HG02763 (cell line): ENCODE results near the gene LTBP4.

Experiments
- ATAC-seq: cut with Tn5 transposase; IDR thresholded peaks from one replicate; pipeline ENCODE4 v1.9.1; 2021; ENCODE audit warnings: mild to moderate bottlenecking, moderate library complexity; ENCODE audit not compliant: unreplicated experiment

The LTBP4 gene

DNA sequence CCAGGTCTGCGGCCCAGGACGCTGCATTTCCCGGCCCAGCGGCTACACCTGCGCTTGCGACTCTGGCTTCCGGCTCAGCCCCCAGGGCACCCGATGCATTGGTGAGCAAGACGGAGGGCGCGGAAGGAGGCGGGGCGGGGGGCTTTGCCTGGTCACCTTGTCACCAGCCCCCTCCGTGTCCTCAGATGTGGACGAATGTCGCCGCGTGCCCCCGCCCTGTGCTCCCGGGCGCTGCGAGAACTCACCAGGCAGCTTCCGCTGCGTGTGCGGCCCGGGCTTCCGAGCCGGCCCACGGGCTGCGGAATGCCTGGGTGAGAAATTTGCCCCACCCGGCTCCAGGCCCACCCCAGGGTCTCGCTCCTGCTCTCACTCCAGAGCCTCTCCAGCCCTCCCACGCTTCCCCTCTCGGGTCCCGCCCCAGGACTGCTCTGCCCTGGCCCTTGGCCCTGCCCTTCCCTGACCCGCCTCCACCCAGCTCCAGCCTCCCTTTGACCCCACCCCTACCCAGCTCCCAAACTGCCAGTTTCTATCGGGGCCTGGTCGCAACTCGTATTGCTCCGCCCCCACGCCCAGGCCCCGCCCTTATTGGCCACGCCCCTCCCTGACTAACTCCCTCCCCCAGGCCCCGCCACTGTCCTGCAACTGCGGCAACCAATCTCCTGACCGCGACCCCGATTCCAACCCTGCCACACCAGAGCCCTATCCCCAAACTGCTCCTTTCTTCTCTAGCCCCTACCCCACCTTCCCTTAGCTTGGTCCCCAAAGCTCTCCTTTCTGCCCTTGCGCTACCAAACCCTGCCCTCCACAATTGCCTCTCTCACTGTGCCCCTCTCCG, 8.6 kb downstream of the LTBP4 start:
- peak; percentile 49 for ATAC-seq

DNA sequence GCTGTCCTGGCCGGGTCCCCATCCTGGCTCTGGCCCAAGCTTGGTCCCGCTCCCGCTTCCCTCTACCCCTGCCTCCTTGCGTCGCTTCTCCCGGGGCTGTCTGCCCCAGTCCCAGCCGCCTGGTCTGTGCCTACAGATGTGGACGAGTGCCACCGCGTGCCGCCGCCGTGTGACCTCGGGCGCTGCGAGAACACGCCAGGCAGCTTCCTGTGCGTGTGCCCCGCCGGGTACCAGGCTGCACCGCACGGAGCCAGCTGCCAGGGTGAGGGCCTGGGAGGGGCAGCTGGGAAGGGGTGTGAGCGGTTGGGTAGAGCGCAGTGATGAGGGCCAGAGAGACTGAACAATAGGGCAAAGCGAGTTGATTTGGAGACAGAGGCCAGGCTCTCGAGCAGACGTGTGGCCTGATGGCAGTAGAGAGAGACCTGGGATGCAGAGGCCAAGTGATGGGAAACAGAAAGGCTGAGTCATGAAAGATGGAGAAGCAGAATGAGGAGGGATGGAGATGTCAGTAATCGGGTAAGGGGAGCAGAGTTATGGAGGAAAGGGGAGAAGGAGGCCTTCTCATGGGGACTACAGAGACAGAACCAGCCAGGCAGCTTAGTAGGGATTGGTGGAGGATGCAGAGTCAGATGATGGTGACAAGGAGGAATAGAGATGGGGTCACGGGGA, 9.4 kb downstream of the LTBP4 start:
- ATAC-seq = no peak

DNA sequence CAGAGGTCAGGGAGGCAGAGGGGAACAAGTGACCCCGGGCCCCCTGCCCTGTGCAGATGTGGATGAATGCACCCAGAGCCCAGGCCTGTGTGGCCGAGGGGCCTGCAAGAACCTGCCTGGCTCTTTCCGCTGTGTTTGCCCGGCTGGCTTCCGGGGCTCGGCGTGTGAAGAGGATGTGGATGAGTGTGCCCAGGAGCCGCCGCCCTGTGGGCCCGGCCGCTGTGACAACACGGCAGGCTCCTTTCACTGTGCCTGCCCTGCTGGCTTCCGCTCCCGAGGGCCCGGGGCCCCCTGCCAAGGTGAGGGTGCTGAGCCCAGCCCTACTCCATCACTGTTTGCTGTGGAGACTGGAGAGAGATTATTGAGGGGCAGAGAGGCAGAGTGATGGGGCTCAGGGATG, 9.9 kb downstream of the LTBP4 start:
- no peak for ATAC-seq

DNA sequence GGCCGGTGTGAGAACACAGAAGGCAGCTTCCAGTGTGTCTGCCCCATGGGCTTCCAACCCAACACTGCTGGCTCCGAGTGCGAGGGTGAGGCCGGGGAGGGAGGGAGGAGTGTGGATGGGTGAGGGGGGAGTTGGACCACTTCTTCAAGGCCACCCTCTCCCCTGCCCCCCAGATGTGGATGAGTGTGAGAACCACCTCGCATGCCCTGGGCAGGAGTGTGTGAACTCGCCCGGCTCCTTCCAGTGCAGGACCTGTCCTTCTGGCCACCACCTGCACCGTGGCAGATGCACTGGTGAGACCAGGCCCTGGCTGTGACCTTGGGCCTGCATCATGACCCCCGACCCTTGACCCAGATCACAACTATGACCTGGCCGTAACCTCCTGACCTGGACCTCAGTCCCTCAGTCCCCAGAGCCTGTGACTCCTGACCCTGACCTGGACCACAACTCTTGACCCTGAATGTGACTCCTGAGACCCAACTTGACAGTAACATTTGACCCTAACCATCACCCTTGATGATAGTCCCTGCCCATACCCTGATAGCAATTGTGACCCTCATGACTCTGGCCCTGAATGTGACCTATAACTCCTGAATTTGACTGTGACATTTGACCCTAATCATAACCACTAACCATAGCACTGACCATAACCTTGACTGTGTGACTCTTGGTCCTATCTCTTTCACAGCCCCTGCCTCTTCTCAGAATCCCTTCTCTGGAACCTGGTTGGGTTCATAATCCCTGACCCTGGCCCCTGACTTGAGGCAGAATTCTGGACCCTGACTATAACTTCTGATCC, 10.9 kb downstream of the LTBP4 start:
- no peak for ATAC-seq

DNA sequence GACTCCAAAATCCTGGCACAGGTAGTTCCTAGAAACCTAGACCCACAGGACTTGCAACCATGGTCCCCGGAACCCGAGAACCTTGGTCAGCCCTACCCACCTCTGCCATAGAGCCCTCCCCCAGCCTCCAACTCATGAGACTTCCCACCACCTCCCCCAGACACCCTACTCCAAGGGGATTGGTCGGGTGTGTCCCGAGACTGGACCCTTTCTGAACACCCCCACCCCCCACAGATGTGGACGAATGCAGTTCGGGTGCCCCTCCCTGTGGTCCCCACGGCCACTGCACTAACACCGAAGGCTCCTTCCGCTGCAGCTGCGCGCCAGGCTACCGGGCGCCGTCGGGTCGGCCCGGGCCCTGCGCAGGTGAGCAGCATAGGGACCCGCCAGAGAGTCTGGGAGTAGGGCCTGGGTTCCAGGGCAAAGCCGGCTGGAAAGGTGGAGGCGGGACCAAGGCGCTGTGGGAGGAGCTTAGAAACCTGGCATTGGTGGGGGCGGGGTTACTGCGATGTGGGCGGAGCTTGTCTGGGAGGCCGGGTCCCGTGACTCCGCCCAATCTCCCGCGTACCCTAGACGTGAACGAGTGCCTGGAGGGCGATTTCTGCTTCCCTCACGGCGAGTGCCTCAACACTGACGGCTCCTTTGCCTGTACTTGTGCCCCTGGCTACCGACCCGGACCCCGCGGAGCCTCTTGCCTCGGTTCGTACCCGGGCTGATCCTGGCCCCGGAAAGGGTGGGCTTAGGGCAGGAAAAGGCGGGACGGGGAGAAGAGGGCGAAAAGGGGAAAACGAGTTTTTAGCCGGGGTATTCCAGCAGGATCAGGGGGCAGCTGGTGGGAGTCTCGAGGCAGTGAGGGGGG, 11.9 kb downstream of the LTBP4 start:
- no peak for ATAC-seq

DNA sequence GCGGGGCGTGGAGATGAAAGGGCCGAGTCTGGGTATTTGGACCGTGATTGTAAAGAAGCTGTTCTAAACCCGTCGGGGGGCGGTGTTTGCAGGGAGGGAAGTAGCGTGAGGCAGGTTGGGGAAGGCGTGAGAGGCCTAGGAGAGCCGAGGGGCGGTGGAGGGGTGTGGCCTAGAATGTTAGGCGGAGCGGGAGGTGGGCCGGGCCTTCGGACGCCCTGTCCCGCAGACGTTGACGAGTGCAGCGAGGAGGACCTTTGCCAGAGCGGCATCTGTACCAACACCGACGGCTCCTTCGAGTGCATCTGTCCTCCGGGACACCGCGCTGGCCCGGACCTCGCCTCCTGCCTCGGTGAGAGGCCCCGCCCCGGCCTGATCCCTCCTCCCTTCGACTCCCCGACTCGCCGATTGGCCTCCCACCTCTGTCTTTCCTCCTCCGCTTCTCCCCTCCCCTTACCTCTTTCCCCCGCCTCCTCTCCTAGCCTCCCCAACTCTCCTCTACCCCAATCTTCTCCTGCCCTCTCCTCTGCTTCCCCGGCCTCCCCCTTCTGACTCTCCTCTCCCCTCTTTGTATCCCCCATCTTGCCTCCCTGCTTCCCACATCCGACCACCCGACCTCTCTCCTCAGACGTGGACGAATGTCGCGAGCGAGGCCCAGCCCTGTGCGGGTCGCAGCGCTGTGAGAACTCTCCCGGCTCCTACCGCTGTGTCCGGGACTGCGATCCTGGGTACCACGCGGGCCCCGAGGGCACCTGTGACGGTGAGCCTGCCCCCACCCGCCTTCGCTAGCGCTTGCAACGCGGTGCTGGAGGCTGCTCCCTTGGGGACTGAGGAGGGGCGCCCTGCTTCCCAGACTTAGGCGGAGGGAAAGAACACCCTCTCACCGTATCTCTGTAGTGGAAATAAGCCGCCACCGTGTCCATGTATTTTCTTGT, 12.8 kb downstream of the LTBP4 start:
- ATAC-seq = peak; percentile 43

DNA sequence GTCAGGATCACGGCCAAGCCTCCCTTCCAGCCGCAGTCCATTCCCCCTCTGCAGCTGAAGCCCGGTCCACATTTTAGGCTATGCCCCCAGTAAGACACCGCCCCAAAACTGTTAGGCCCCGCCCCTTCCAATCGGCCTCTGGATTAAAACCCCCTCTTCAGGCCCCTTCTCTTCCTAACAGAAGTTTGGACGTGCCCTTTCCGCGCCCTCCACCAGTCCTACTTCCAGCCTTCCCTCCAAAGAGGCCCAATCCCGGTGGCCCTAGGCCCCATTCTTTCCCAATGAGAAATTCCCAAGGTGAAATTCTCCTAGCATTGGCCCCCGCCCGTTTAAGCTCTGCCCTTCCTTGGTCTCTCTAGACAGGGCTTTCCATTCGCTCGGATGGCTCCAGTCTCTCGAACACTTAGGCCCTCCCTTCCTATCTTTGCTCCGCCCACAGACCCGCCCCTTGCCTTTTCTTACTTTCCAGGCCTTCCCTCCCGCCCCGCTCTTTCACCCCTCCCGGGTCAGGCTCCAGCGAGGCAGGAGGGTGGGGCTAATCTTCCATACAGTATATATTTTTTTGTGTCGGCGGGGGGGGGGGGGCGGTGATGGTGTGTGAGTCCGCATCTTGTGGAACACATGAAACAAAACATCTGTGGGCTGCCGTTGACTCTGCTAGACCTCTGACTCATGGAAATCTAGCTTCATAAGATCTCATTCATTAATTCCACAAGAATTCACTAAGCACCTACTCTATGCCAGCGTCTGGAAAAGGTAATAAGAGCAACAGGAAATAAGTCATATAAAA, 13.6 kb downstream of the LTBP4 start:
- ATAC-seq = no peak

DNA sequence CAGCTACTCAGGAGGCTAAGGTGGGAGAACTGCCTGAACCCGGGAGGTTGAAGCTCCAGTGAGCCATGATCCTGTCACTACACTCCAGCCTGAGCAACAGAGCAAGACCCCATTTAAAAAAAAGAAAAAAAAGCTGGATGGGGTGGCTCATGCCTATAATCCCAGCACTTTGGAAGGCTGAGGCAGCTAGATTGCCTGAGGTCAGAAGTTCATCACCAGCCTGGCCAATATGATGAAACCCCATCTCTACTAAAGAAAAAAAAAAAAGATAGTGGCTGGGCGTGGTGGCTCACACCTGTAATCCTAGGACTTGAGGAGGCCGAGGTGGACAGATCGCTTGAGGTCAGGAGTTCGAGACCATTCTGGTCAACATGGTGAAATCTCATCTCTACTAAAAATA, 15.0 kb downstream of the LTBP4 start:
- no peak for ATAC-seq

DNA sequence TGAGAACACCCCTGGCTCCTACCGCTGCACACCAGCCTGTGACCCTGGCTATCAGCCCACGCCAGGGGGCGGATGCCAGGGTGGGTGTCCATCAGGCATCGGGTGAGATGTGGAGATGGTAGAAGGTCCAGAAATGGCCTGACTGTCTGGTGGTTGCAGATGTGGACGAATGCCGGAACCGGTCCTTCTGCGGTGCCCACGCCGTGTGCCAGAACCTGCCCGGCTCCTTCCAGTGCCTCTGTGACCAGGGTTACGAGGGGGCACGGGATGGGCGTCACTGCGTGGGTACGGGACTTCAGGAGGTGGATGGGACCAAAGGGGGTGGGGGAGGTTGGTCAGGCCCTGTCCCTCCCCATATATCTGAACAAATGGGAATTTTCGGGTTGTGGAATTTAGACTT, 15.8 kb downstream of the LTBP4 start:
- no peak for ATAC-seq

DNA sequence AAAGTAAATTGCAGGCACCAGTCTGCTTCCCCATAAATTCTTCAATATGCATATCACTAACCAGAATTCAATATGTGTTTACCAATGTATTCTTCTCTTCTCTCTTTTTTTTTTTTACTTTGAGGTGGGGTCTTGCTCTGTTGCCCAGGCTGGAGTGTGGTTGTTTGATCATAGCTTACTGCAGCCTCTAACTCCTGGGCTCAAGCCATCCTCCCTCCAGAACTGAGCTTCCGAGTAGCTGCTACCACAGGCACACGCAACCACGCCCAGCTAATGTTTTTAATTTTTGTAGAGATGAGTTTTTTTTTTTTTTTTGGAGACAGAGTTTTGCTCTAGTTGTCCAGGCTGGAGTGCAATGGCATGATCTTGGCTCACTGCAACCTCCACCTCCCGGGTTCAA, 16.8 kb downstream of the LTBP4 start:
- no peak for ATAC-seq

DNA sequence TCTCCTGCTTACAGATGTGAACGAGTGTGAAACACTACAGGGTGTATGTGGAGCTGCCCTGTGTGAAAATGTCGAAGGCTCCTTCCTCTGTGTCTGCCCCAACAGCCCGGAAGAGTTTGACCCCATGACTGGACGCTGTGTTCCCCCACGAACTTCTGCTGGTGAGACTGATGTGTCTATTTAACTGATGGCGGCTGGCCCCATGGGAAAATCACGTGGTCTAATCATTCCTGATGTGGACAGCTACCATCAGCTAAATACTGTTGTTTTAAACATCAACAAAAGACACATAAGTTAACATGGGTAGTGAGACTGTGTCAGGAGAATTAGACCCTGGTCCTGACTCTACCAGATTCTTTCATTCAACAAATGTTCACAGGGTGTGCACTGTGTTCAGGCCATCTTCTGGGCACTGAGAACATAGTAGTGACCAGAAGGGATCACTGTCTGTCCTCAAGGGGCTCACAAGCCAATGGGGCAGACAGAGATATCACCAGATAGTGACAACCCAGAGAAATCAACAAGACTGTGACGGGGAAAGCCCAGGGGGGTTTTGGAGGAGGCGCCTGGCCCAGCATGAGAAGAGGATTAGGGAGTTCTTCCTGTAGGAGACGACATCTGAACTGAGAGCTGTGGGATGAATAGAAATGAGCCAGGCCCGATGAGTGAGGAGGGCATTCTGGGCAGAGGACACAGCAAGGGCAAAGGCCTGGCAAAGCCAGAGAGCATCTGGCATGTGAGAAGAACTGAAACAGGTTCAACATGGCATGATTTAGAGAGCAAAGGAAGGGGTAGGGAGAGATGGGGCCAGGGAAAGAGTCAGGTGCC, 18.4 kb downstream of the LTBP4 start:
- ATAC-seq = no peak

DNA sequence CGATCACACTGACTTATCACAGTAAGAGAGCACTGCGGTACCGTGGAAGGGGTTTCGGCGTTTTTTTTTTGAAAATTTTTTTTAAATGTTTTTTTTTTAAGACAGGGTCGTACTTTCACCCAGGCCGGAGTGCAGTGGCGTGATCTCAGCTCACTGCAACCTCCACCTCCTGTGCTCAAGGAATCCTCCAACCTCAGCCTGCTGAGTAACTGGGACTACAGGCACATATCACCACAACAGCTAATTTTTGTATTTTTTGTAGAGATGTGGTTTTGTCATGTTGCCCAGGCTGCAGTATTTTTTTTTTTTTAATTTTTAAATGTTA, 19.0 kb downstream of the LTBP4 start:
- no peak for ATAC-seq

DNA sequence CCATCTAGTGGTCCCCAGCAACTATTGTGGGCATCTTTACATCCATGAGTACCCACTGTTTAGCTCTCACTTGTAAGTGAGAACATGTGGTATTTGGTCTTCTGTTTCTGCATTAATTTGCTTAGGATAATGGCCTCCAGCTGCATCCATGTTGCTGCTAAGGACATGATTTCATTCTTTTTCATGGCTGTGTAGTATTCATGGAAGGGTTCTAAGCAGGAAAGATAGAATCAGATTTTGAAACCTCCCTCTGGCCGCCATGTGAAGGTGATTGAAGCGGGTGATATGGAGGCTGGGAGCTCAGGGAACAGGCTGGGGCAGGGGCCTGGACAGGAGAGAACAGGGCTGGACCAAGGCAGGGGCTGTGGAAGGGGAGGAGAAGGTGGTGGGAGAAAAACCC, 20.1 kb downstream of the LTBP4 start:
- no peak for ATAC-seq

DNA sequence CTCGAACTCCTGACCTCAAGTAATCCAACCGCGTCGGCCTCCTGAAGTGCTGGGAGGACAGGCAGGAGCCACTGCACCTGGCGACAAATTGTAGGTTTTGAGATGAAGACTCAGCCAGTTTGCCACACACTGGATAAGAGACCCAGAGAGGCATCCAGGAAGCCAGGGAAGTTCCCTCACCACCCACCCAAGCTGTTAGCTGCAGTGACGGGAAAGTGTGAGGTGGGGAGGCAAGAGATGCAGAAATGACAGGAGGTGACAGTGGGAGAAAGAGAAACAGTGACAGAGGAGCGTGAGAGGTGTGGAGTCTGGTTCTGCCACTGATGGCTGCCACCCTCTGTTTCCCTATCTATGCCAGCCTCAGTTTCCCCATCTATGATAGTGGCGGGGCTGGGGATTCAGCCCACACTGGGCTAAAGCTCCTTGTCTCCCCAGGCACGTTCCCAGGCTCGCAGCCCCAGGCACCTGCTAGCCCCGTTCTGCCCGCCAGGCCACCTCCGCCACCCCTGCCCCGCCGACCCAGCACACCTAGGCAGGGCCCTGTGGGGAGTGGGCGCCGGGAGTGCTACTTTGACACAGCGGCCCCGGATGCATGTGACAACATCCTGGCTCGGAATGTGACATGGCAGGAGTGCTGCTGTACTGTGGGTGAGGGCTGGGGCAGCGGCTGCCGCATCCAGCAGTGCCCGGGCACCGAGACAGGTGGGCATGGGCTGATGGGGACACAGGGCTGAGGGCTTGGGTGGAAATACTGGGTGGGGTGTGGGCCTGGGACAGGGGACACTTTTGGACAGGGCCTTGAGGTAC, 21.0 kb downstream of the LTBP4 start:
- ATAC-seq = no peak

DNA sequence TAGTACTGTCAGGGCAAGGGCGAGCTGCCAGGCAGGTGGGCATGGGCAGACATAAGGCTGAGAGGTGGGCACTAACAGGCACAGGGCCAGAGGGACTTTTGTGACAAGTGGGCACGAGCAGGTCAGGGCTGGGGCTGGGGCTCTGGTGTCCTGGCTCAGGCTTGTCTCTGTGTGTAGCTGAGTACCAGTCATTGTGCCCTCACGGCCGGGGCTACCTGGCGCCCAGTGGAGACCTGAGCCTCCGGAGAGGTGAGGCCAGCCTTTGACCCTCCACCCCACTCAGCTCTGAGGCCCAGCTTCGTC, 21.6 kb downstream of the LTBP4 start:
- ATAC-seq = no peak

DNA sequence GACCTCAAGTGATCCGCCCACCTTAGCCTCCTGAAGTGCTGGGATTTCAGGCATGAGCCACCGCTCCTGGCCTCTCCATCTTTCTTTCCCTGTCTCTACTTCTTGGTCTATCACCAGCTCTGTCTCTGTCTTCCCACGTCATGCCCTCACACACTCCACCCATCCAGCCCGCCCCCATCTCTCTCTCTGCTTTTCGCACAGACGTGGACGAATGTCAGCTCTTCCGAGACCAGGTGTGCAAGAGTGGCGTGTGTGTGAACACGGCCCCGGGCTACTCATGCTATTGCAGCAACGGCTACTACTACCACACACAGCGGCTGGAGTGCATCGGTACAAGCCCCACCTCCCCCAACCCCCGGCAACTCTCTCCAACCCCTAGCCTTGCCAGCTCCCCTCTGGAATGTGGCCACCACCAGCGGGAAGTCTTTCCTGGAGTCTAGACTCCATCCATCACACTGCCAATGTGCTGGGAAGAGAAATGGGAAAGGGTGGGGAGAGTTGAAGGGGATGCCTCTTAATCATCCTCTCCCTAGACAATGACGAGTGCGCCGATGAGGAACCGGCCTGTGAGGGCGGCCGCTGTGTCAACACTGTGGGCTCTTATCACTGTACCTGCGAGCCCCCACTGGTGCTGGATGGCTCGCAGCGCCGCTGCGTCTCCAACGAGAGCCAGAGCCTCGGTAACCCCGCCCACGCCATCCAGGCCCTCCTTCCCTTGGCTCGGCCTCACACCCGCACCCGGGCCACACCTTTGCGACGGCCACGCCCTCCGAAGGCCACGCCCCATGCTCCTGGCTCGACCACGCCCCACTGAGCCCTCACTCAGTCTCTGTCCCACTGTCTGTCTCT, 22.5 kb downstream of the LTBP4 start:
- no peak for ATAC-seq
